WERI-Rb-1 (cell line): ENCODE measurements around the gene CLPTM1L.

Experiments
- DNase-seq: peaks from one replicate; pipeline ENCODE4 v3.0.0-alpha.2; 2020
- H3K27ac ChIP-seq: fragments of 250-450 bp; sonication (Bioruptor Pico); 2 replicates; pipeline ENCODE4 v1.5.1; 2020; ENCODE audit warnings: mild to moderate bottlenecking, moderate library complexity
- H3K27me3 ChIP-seq: fragments of 250-450 bp; sonication (Bioruptor Pico); 2 replicates; pipeline ENCODE4 v1.5.1; 2021; ENCODE audit warnings: mild to moderate bottlenecking, low read depth, moderate library complexity; ENCODE audit not compliant: insufficient read depth, severe bottlenecking
- H3K36me3 ChIP-seq: fragments of 250-450 bp; sonication (Bioruptor Pico); 2 replicates; pipeline ENCODE4 v1.5.1; 2020; ENCODE audit warnings: mild to moderate bottlenecking, moderate library complexity
- H3K4me3 ChIP-seq: 2 replicates; pipeline ENCODE4 v1.5.1; 2011; ENCODE audit warnings: low read depth, mild to moderate bottlenecking, control low read depth, low read length
- H3K9me3 ChIP-seq: fragments of 250-450 bp; sonication (Bioruptor Pico); 2 replicates; pipeline ENCODE4 v1.5.1; 2021; ENCODE audit warnings: mild to moderate bottlenecking, moderate library complexity; ENCODE audit not compliant: severe bottlenecking
- CTCF ChIP-seq: IDR thresholded peaks from 2 replicates; pipeline ENCODE4 v1.5.1; 2011; ENCODE audit warnings: low read depth, mild to moderate bottlenecking, control low read depth, inconsistent platforms, low read length

The CLPTM1L gene

GRCh38 chr5:1367149-1367548 lies 22.2 kb upstream of the CLPTM1L start:
- H3K9me3 ChIP-seq, result no peaks in the 10 kb centered on the region
- no peak for DNase-seq
- no peak overlapping the region for H3K27ac ChIP-seq
- H3K27me3 ChIP-seq, result no peaks in the 10 kb centered on the region
- no peaks in the 10 kb centered on the region; the same call in 1 of the 2 replicates for H3K36me3 ChIP-seq
- H3K4me3 ChIP-seq, result no peak overlapping the region
- no peak for TF ChIP-seq CTCF

GRCh38 chr5:1366514-1366913 lies 21.6 kb upstream of the CLPTM1L start:
- Histone ChIP-seq H3K36me3 (no peaks in the 10 kb centered on the region), H3K4me3 (no peak overlapping the region), H3K27me3 (no peaks in the 10 kb centered on the region), H3K9me3 (no peaks in the 10 kb centered on the region), H3K27ac (no peak overlapping the region)
- DNase-seq, result no peak
- no peak for TF ChIP-seq CTCF

GRCh38 chr5:1364211-1364610 lies 19.3 kb upstream of the CLPTM1L start:
- Histone ChIP-seq H3K27ac (no peak overlapping the region), H3K36me3 (no peaks in the 10 kb centered on the region), H3K9me3 (no peaks in the 10 kb centered on the region), H3K4me3 (no peak overlapping the region), H3K27me3 (no peaks in the 10 kb centered on the region)
- TF ChIP-seq CTCF, result no peak
- no peak for DNase-seq

GRCh38 chr5:1363581-1363980 lies 18.7 kb upstream of the CLPTM1L start:
- DNase-seq, result no peak
- no peaks in the 10 kb centered on the region for H3K27me3 ChIP-seq
- no peaks in the 10 kb centered on the region for H3K36me3 ChIP-seq
- H3K4me3 ChIP-seq, result no peak overlapping the region
- H3K27ac ChIP-seq, result no peak overlapping the region
- H3K9me3 ChIP-seq, result no peaks in the 10 kb centered on the region
- no peak for TF ChIP-seq CTCF

- no peak for TF ChIP-seq CTCF
- no peak for DNase-seq
- no peak overlapping the region for H3K4me3 ChIP-seq
- no peaks in the 10 kb centered on the region for H3K27me3 ChIP-seq
- no peak overlapping the region for H3K27ac ChIP-seq
- H3K36me3 ChIP-seq, result no peaks in the 10 kb centered on the region
- no peaks in the 10 kb centered on the region for H3K9me3 ChIP-seq
Measured at GRCh38 chr5:1363160-1363559, 18.3 kb upstream of the CLPTM1L start.

- no peaks in the 10 kb centered on the region for H3K36me3 ChIP-seq
- H3K9me3 ChIP-seq, result no peaks in the 10 kb centered on the region
- H3K4me3 ChIP-seq, result no peak overlapping the region
- TF ChIP-seq CTCF, result no peak
- H3K27ac ChIP-seq, result no peak overlapping the region
- H3K27me3 ChIP-seq, result no peaks in the 10 kb centered on the region
- DNase-seq, result no peak
Measured at GRCh38 chr5:1362242-1363015, 17.5 kb upstream of the CLPTM1L start.
